HepG2 (cell line): ENCODE results near the gene MIF.

Experiments
- ATF4 ChIP-seq, 2 experiments: fragments of 450-650 bp in 1 of 2; sonication (generic) in 1 of 2; formaldehyde crosslinking; IDR thresholded peaks; 2 replicates each; pipeline versions ENCODE4 v1.5.0 to v1.8.0; 2020 to 2022; ENCODE audit warnings: mild to moderate bottlenecking in 1 of 2, missing genetic modification reagents in 1 of 2
- CTCF ChIP-seq: sonication (generic); formaldehyde crosslinking; IDR thresholded peaks from 2 replicates; pipeline ENCODE4 v1.5.0; 2020; ENCODE audit warnings: mild to moderate bottlenecking, missing genetic modification reagents, moderate library complexity
- EZH2 ChIP-seq: conservative IDR thresholded peaks from 2 replicates; pipeline ENCODE4 v1.6.1; 2012; ENCODE audit warnings: mild to moderate bottlenecking, low read depth, low read length, moderate library complexity
- HNRNPL ChIP-seq: fragments of 200-400 bp; formaldehyde crosslinking; IDR thresholded peaks from 2 replicates; pipeline ENCODE4 v1.6.1; 2017; ENCODE audit warnings: mild to moderate bottlenecking, low read depth, low read length
- IRF2 ChIP-seq: IDR thresholded peaks from 2 replicates; pipeline ENCODE4 v1.6.1; 2018; ENCODE audit warnings: missing genetic modification reagents, missing compliant biosample characterization
- ISX ChIP-seq: sonication (generic); formaldehyde crosslinking; conservative IDR thresholded peaks from 2 replicates; pipeline ENCODE4 v1.5.0; 2020; ENCODE audit warnings: missing genetic modification reagents
- NR2F1 ChIP-seq, 2 experiments: fragments of 450-650 bp in 1 of 2; formaldehyde crosslinking in 1 of 2; IDR thresholded peaks; 2 replicates each; pipeline versions ENCODE4 v1.5.0 to v1.6.1; 2016 to 2020; ENCODE audit warnings: mild to moderate bottlenecking in 1 of 2, missing compliant biosample characterization in 1 of 2, missing genetic modification reagents in 1 of 2, moderate library complexity in 1 of 2
- RAD21 ChIP-seq: fragments of 450-650 bp; formaldehyde crosslinking; IDR thresholded peaks from 2 replicates; pipeline ENCODE4 v1.5.0; 2020; ENCODE audit warnings: mild to moderate bottlenecking
- RELA ChIP-seq: sonication (generic); formaldehyde crosslinking; IDR thresholded peaks from 2 replicates; pipeline ENCODE4 v1.4.0; 2020; ENCODE audit warnings: missing genetic modification reagents
- SAP130 ChIP-seq: IDR thresholded peaks from 2 replicates; pipeline ENCODE4 v1.6.1; 2016; ENCODE audit warnings: low read depth
- ZNF530 ChIP-seq: sonication (generic); formaldehyde crosslinking; IDR thresholded peaks from 2 replicates; pipeline ENCODE4 v1.5.0; 2020; ENCODE audit warnings: low read depth, mild to moderate bottlenecking, missing genetic modification reagents
- ZNF589 ChIP-seq: sonication (generic); formaldehyde crosslinking; conservative IDR thresholded peaks from 2 replicates; pipeline ENCODE4 v1.8.0; 2022; ENCODE audit warnings: mild to moderate bottlenecking, moderate library complexity, missing genetic modification reagents
- ZNF646 ChIP-seq: sonication (generic); formaldehyde crosslinking; IDR thresholded peaks from 2 replicates; pipeline ENCODE4 v1.9.0; 2021; ENCODE audit warnings: mild to moderate bottlenecking, missing genetic modification reagents
- ZZZ3 ChIP-seq: sonication (generic); formaldehyde crosslinking; IDR thresholded peaks from 2 replicates; pipeline ENCODE4 v1.4.0; 2020; ENCODE audit warnings: missing genetic modification reagents, mild to moderate bottlenecking, borderline replicate concordance

- TF ChIP-seq ZNF646: no peak
- TF ChIP-seq RELA (CRISPR knock-in tag): no peak
- no peak for TF ChIP-seq IRF2
- no peak for TF ChIP-seq HNRNPL
- no peak for TF ChIP-seq CTCF (CRISPR knock-in tag)
- no peak for TF ChIP-seq ZNF589 (CRISPR knock-in tag)
- TF ChIP-seq ZNF530 (CRISPR knock-in tag): no peak
- no peak for TF ChIP-seq ISX (CRISPR knock-in tag)
- TF ChIP-seq ATF4 (CRISPR knock-in tag; IDR thresholded peaks at IDR 0.05): no peak
- no peak for TF ChIP-seq NR2F1 (CRISPR knock-in tag; IDR thresholded peaks at IDR 0.05)
- no peak for TF ChIP-seq RAD21 (CRISPR knock-in tag)
- no peak for TF ChIP-seq SAP130 (CRISPR knock-in tag)
- TF ChIP-seq EZH2: no peak
- no peak for TF ChIP-seq ZZZ3 (CRISPR knock-in tag)
These were observed 19.3 kb upstream of the MIF start for GRCh38 chr22:23874871-23875270.
